GM18526 (cell line): ENCODE measurements around the gene TAS2R9.

ENCODE experiments used
- POLR2A ChIP-seq: IDR thresholded peaks from 3 replicates; pipeline ENCODE4 v1.6.1; 2011; ENCODE audit not compliant: insufficient read length; ENCODE audit errors: extremely low read depth

Gene TAS2R9, protein sequence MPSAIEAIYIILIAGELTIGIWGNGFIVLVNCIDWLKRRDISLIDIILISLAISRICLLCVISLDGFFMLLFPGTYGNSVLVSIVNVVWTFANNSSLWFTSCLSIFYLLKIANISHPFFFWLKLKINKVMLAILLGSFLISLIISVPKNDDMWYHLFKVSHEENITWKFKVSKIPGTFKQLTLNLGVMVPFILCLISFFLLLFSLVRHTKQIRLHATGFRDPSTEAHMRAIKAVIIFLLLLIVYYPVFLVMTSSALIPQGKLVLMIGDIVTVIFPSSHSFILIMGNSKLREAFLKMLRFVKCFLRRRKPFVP

DNA sequence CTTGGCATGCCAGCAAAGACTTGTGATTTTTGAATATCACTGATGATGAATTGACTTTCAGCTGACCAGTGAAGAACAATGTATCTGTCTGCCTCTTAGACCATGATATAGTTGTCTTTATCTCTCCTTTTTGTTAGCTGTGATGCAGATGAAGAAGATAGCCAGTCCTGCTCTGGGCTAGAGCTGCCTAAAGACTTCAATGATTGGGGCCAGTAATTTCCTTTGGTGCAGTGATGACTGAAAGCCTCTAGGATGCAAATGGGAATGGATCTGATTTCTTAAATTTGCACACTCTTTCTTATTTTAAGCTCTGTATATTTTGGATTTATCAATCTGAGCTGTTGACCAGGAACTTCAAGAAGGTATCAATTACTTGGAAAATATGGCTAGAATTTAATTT lies at the start of gene TAS2R9:
Gene TAS2R9, minus strand, starts transcription at position 101 of the 400 bp plus-strand sequence. Its CDS starts 93 bp downstream, at position 8.
- TF ChIP-seq POLR2A, result no peak

DNA sequence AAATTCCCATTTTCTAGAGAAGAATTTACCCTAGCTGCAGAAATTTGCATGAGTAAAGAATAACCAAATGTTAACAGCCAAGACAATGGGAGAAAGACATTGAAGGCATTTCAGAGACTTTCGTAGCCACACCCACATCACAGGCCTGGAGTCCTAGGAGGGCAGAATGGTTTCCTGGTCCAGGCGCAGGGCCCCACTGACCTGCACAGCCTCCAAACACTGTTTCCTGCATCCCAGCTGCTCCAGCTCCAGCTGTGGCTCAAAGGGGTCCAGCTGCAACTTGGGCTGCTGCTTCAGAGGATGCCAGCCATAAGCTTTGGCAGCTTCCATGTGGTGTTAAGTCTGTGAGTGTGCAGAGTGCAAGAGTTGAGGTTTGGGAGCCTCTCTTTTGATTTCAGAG lies 45.8 kb upstream of the TAS2R9 start:
- TF ChIP-seq POLR2A, result no peak

DNA sequence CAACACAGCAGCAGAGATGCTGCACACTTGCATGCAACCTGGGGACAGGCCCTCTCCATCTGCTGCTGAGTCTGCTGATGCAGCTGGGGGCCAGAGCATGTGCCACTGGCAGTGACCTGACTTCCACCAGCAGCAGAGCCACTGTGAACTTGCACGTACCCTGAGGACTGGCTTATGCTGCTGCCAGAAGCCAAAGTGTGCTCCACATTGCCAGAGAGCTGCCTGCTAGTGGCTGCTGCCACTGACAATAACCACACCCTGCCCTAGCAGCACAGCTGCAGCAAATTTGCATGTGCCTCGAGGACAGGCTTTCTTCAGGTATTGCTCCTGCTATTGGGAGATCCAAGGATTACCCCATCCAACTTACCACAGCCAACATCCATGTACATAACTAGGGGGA lies 43.8 kb upstream of the TAS2R9 start:
- TF ChIP-seq POLR2A, result no peak

DNA sequence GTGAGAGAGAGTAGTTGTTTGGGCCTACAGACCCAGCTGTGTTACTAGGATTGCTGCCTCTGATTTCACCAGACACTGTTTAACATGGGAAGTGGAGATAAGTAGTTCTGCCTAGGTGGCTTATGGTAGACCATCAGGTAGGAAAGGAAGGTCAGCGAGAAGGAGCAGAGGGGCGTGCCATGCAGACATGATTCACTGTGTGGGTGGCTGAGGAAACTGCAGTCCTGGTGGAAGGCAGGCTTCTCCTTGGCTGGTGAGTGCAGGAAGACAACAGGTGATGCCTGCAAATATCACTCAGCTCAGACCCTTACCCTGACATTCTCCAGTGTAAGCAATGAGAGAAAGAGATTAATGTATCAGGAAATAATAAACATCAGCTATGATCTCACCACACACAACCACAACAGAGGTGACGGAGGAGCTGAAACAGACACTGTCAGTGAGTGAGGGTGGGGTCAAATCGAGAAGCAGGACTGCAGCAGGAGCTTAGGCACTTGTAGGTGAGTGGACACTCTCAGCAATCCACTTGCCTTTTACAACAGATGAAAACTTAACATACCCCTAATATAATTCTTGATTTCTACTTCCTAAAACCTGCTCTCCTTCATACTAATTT lies 41.4 kb upstream of the TAS2R9 start:
- TF ChIP-seq POLR2A, result no peak

DNA sequence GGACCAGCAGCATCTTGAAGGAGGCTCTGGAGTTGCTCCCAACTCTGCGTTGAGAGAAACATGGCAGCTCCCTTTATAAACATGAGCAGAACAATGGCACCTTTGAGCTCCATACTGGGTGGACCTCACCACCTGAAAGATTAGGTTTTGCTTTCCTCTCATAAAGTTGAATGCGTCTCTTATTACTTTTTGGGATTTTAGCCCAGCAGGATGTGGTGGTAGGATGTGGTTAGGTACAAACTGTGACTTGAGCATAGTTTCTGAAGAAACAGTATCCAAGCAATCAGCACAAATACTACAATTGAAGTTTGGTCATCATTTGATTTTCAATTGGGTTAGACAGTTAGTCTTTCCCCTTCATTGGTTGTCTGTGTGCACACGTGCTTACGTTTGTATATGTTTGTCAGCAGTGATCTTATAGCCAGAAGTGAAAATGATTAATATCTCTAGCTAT lies 39.5 kb upstream of the TAS2R9 start, which contains the start of gene PRR4:
Gene PRR4, minus strand, starts transcription at position 51 of the 454 bp plus-strand sequence. Its CDS starts 38 bp downstream, at position 13.
- no peak for TF ChIP-seq POLR2A

DNA sequence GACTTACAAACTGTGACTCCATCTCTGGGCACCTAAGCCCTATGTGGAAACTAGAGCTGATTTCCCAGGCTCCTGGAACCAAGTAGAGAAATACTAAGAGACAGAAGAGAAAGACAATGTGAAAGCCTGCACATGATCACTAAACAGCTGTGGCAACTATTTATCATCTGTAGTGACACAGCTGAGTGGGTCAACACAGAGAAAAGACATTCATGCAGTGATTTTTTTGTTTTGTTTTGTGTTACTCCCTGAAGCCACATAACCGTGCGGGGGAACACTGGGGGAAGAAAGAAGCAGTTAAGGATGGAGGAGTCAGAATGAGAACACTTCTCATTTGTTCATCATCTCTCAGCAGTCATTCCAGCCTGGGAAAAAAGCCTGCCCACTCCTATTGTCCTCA lies 37.8 kb upstream of the TAS2R9 start:
- TF ChIP-seq POLR2A, result no peak

DNA sequence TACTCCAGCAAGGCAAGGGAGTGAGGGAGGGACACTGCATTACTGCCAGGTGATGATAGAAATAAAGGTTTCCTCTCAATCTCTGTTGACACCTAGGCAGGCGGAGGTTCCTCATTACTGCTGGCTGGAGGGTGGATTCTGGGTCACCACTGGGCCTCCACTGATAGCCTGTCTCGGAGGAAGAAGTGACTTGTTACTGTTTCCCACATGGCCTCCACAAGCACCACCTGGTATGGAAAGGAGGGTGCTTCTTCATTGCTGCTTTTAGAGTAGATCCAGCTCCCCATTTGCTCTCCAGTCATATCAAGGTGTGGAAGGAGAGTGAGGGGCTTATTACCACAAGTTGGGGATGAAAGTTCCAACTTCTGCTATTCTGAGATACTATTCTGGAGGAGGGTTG lies 32.9 kb upstream of the TAS2R9 start:
- TF ChIP-seq POLR2A, result no peak

DNA sequence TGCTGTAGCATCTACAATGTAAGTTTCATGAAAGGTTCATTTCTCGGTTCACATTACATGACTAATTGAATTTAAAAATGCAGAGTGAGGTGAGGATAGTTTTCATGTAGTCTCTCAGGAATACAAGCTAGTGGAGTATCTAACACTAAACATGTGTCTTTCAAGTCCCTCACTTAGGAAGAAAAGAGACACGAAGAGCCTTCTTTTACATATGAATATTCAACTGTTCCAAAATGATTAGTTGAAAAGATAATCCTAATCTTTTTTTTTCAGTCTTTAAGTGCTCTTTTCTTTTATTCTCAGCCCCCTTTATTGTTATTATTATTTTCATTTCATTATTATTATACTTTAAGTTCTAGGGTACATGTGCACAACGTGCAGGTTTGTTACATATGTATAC lies 28.5 kb upstream of the TAS2R9 start:
- TF ChIP-seq POLR2A, result no peak

DNA sequence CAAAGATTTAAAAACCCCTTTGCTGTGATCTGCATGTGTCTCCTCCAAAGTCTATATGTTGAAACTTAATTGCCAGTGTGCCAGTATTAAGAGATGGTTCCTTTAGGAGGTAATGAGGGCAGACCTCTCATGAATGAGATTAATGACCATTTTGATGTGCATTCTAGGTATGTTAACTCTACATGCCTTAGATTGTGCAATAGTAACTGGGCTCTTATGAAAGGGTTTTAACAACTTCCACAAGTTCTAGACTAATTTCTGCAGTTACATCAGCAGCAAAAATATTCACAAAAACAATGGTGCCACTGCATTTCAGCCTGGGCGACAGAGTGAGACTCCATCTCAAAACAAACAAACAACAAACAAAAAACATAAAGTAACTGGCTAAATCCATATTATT lies 20.0 kb upstream of the TAS2R9 start:
- no peak for TF ChIP-seq POLR2A

DNA sequence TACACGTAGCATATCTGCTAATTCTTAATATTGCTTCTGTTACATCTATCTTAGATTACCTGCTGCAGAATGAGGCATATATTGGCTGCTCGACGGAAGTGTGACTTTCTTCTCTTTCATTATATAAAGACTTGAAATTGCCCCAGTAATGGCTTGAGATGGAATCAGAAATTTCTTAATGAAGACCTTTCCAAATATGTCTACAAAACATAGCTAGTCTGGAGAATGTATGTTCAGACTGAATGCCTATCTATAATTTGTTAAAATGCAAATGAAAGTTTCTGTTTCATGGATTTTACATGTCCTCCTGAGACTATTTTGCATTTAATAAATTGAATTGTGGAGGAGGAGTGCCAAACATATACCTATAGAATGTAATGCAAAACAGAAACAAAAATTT lies 16.3 kb upstream of the TAS2R9 start, which contains the start of gene TAS2R10:
Gene TAS2R10, minus strand, starts transcription at position 101 of the 400 bp plus-strand sequence. Its CDS starts 89 bp downstream, at position 12.
- no peak for TF ChIP-seq POLR2A

DNA sequence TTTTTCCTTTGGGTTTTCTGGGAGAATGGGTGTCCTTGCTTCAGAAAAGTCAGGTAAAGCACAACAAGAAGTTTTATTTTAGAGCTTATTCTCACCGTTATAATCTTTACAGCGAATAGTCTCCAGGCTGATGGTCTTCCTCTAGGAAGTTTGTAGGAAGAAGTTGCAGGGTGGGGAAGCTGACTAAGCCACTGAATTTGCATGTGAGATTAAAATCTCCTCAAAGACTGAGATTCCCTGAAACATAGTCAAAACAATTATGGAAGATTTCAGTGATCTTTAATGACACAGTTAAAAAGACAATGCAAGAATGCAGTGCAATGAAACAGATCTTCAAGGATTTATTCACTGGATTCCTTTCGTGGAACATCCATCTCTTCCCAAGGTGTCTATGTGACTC lies 15.0 kb upstream of the TAS2R9 start:
- TF ChIP-seq POLR2A, result no peak

DNA sequence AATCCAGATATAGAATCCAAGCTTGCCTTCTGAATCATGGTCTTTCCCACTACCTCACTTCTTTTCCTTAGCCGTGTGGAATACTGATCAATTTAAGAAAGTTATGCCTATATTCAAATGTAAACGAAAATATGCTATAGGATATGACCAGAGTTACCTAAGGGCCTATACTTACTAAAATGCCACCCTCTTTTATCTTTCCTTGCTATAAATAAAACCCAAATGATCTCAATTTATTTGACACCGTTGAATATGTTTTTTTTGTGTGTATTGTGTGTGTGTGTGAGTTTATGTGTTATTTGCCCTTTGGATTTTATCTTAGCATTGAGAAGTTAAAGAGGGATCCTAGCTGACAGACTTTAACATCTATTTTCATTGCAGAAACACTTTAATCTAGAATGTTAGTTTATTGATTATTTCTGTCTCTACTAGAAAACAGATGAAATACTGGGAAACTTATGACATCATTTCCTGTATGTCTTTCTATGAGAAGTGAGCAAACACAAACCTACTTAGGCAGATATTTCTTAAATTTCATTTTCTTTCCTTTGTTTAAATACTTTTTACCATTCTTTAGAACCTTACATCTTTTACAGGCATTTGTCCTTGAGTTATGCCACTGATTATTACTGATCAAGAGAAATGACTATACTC lies 2.0 kb upstream of the TAS2R9 start:
- TF ChIP-seq POLR2A, result no peak

DNA sequence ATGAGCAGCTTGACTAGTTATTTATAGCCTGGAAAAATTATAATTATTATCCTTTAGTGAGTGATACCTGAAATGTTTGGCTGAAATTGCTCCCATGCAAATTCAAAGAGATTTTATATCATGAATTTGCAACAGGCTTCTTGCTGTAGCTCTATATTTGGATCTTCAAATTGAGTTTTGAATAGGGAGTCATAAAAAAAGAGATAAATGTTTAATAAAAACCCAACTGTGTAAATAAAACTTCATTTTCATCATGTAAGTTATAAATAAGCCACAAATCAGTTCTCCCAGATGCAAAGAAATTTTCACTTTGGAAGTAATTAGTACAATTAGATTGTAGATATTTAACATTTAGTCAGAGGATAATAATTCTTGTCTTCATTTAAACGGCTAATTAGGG lies 2.8 kb downstream of the TAS2R9 start, which contains the start of gene TAS2R8:
Gene TAS2R8, minus strand, starts transcription at position 101 of the 400 bp plus-strand sequence. CDS start 306 bp downstream, outside the sequence.
- TF ChIP-seq POLR2A, result no peak

DNA sequence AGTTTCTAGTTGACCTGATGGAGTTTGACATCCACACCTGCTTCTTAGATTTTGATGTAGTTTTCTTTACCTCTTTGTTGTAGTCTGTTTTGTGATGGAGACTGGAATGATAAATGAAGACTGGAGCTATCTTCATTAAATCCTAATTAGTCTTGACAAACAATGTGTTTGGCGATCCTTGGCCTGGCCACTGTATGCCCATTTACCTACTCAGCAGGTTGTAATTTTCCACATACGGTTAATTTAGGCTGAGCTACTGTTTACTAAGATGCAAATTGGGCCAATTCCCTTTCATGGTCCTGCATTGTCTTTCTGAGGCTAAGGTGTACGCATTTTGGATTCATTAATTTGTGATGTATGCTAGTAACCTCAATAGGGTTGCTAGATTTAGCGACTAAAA lies 7.4 kb downstream of the TAS2R9 start, which contains the start of gene TAS2R7:
Gene TAS2R7, minus strand, starts transcription at position 41 of the 400 bp plus-strand sequence. CDS start 57 bp downstream, outside the sequence.
- no peak for TF ChIP-seq POLR2A

DNA sequence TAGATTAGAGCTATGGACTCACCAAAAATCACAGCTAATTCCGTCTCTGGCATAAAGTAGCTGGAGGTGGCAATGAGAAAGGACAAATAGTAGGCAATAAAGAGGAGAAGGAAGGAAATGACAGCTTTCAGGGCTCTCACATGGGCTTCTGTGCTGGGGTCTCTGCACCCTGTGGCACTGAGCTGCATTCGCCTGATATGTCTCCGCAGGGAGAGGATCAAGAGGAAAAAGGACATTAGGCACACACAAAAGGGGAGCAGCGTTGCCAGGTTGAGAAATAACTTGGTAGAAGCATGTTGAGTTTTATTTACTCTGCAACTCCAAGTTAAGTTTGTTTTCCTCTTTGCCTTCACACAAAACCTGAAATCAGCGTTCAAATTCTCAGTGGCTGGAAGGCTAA lies 8.2 kb downstream of the TAS2R9 start:
- no peak for TF ChIP-seq POLR2A

DNA sequence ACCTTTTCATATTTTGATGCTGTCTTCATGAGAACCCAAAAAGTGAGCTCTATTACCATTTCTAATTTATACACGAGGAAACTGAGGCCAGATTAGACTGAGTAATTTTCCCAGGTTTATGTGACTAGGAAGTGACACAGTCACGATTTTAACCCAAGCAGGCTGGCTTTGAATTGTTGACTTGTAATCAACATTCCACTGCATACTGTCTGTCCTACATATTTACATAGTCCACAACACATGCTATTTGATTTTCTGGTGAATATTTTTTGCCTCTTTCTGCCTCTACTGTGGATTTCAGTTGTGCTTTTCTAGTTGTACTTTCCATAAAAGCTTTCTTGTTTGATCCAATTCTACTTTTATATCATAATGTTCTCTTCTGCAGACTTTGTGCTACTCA lies 15.7 kb downstream of the TAS2R9 start:
- no peak for TF ChIP-seq POLR2A
